HG03060 (cell line): Measurements from ENCODE around the gene SORCS2.

Experiments used
- ATAC-seq: cut with Tn5 transposase; IDR thresholded peaks from one replicate; pipeline ENCODE4 v1.9.1; 2021; ENCODE audit warnings: low read depth, moderate number of reproducible peaks; ENCODE audit not compliant: unreplicated experiment

Gene SORCS2

DNA sequence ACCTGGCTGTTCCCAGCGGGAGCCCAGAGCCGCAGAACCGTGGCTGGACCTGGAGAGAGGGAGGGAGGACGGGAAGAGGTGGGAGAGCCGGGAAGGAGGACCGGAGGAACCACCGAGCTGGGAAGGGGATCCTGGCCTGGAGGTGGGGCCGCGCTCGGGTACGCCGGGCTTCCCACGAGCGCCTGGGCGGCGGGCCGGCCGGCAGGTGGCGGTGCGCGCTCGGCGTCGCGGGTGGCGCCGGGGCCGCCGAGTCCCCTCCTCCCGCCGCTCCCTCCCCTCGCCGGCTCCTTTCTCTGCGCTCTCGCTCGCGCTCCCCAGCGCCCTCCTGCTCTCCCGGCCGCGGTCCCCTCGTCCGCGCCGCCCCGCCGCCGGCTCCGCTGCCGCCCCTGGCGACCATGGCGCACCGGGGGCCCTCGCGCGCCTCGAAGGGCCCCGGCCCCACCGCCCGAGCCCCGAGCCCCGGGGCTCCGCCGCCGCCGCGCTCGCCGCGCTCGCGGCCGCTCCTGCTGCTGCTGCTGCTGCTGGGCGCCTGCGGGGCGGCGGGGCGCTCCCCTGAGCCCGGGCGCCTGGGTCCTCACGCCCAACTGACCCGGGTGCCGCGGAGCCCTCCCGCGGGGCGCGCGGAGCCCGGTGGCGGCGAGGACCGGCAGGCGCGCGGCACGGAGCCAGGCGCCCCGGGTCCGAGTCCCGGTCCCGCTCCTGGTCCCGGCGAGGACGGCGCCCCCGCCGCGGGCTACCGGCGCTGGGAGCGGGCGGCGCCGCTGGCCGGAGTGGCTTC, at the start of gene SORCS2:
Gene SORCS2 (plus strand): TSS at position 287 of the 778 bp plus-strand sequence.
- ATAC-seq = no peak

- no peak for ATAC-seq
Measured at GRCh38 chr4:7144374-7145290, 47.7 kb upstream of the SORCS2 start.

DNA sequence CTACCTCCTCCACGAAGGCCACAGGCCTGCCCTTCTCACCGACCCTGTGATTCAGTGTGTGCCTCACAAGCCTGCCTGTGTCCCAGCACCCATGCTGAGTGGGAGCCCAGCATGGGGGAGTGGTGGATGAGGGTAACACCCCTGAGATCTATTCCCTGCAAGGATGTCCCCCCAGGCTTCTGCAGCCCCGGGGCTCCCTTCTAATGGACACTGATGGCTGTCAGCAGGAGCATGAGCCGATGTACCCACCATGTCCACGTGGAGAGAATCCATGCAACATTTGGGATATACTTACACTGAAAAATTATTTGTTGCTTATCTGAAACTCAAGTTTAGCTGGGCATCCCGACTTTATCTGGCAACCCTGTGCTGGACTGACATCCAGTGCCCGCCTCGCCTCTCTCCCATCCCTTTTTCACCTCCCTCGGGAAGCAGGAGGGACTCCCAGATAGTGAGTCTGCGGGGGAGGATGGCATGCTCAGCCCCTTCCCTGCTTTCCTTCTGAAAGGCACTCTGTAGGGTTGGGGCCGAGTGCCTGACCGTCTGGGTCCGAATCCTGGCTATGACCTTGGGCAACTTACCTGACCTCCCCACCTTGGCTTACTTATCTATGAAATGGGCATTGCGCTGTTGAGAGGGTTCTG, 46.9 kb upstream of the SORCS2 start:
- ATAC-seq = no peak

DNA sequence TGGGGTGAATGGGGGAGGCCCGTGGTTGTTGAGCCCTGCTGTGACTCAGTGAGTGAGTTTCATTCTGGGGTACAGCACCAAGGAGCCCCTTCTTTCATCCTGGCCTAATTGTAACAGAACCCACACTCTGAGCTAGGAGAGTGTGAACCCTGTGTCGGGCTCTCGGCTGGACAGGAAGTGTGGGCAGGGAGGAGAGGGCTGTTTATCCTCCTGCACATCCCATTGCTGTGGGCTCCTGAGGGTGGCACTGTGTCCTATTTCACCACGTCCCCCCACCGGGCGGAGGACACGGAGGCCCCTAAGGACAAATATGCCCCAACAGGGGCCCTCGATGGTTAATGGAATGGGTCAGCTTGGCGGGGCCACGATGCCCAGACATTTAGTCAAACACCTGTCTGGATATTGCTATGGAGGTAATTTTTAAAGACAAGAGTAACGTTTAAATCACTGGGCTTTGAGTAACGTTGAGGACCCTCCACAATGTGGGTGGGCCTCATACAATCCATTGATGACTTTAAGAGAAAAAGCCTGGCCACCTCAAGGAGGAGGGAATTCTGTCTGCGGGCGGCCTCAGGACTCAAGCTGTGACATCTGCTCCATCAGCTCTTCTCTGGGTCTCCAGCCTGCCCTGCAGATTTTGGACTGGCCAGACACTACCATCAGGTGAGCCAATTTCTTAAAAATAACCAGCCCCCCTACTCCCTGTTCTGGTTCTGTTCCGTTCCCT, 46.1 kb upstream of the SORCS2 start:
- no peak for ATAC-seq

DNA sequence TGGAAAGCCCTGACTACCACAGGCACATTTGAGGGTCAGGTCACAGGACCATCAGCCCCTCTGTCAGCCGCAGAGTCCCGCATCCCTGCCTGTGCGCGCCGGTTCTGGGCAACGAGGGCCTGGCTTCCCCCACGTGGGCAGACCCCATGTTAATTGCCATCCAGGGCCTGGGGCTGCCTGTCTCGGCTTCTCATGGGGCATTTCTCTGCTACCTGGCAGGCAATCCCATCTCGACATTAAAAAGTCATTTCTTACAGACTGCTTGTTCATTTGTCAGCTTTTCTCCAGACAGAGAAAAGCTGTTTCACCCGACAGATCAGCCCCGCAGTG, 45.6 kb upstream of the SORCS2 start:
- ATAC-seq = no peak

DNA sequence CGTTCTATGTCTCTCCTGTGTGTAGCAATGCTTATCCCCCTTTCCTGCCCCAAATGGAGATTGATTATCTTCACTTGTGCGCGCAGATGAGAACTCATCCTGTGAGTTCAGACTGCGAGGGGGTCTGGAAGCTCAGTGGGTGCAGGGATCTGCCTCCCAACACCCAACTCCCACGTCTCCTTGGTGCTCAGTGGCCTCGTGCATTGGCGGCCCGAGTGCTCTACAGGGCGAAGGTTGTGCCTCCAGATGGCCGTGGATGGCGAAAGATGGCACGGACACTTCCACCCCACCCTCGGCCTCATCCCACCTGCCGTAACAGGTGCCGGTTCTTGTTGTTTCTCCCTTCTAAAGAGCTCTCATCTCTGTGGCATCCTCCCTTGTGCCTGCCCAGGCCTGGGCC, 45.1 kb upstream of the SORCS2 start:
- no peak for ATAC-seq

GRCh38 chr4:7147661-7148310, 44.6 kb upstream of the SORCS2 start:
- no peak for ATAC-seq

DNA sequence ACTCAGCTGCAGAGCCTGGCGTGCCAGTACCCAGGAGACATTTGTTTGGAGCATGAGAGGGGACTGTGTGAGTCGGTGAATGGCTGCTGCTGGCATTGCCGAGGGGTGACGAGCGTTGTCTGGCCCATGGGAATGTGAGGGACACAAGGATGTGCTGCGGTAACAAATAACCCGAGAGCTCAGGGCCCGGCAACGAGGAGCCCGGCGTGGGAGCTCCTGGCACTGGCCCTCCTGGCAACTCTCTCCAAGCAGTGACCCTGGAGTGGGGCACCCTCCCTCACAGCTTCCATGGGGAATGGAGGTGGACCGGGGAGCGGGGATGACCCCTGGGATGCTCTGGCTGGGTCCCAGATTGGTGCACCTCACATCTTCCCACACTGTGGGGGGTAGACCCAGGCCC, 44.0 kb upstream of the SORCS2 start:
- ATAC-seq = no peak

- ATAC-seq = no peak
Measured at GRCh38 chr4:7150036-7150635, 42.2 kb upstream of the SORCS2 start.

GRCh38 chr4:7151668-7152227, 40.6 kb upstream of the SORCS2 start:
- no peak for ATAC-seq

DNA sequence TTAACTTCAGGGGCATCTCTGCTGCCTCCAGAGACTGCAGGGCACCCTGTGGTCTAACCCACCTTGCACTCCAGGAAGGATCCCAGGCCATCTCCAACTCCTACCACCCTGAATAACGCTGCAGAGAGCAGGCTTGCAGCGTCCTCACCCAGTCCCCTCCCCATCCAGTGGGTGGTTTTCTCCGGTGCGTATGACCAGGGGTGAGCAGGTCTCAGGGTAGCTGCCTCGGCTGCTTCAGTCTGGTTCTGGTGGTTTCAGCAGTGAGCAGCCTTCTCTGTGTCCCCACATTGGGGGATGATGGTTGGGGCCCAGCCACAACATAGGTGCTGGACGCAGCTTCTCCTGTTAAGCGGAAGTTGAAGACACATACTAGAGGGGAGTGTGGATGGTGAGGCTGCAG, 38.6 kb upstream of the SORCS2 start:
- ATAC-seq = no peak

GRCh38 chr4:7154351-7154981, 37.9 kb upstream of the SORCS2 start:
- ATAC-seq = no peak

DNA sequence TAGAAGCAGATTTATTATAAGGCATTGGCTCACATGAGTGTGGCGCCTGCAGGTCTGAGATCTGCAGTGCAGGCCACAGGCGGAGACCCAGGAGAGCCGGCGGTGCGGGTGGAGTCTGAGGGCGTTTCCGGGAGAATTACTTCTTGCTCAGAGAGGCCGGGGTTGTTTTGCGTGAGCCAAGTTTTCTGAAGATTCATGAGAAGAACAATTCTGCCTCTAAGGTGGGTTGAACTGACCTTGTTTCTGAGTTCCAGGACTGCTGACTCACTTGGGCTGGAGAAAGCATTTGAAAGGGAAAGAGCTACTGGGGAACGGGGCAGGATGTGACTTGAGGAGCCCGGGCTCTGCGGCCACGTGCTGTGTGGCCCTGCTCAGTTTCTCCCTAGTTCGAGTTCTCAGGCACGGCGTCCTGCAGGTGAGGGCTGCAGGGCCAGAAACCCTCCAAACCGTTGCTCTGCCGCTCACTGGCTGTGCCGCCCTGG, 36.7 kb upstream of the SORCS2 start:
- no peak for ATAC-seq

DNA sequence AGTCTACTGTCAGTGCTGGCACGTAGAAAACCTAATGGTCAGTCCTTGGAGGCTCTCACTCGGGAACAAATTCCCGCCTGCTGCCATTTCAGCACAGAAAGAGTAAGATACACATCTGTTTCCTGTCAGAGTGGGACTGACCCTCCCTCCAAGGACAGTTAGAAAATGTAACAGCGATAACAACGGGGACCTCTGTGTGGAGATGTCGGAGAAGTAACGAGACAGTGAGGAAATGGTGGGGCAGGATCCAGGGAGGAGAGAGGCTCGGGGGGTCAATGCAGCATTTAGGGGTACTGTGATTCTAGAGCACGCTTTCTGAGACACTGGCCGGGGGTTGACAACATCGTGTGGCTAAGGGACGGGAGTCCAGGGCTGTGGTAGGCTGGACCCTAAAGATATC, 36.0 kb upstream of the SORCS2 start:
- ATAC-seq = no peak

GRCh38 chr4:7156761-7157488, 35.4 kb upstream of the SORCS2 start:
- ATAC-seq = no peak

DNA sequence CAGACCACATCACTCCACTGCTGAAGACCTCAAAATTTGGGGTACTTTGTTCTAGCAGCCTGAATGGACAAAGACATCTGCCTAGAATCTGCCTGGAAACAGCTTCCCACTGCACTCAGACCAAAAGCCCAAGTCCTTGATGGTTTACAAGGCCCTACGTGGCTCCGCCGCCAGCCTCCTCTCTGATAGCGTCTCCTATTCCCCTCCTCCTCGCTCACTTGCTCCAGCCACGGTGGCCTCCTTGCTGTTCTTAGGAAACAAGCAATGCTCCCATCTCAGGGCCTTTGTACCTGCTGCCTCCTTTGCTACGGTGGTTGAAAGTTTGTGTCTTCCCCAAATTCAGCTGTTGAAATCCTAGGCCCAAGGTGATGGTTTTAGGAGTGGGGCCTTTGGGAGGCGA, 34.7 kb upstream of the SORCS2 start:
- ATAC-seq = no peak

DNA sequence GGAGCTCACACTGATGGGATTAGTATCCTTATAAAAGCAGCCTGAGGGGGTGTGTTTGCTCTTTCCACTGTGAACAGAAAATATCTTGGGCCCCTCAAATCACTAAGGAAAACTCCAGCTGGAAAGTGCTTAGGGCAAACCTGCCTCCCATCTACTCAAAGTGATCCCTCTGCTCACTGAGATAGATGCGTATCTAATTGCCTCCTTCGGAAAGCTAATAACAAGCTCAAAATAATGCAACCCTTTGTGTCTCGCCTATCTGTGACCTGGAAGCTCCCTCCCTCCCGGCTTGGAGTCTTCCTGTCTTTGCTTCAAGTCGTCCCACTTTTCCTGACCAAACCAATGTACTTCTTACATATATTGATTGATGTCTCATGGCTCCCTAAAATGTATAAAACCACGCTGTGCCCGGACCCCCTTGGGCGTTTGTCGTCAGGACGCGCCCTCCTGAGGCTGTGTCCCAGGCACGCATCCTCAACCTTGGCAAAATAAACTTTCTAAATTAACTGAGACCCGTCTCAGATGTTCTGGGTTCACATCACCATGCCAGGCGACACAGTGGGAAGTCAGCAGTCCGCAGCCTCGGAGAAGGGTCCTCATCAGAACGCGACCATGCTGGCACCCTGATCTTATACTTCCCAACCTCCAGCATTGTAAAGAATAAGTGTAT, 34.1 kb upstream of the SORCS2 start:
- no peak for ATAC-seq

DNA sequence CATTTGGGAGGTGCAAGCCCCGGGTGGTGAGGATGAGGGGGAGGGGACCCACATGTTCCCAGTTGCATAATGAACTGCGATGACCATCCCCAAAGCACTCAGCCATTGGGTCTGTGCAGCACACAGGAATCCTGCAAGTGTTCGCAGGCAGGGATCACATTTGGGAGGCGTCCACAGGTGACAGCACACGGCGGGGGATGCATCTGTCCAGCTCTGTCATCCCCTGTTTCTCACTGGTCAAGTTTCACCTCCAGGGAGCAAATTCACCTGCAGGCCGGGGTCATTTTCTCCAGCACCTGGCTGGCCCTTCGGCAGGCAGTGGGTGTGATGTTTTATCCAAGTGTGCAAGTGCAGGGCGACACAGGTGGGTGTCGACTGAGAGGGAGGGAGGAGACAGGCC, 33.3 kb upstream of the SORCS2 start:
- no peak for ATAC-seq
